Endothelial cell of umbilical vein (primary cell): Measurements from ENCODE around the gene TADA2B.

Experiments used
- CTCF ChIP-seq, 2 donors: IDR thresholded peaks; 1 replicate in 1 of 2; 2 replicates in 1 of 2; pipeline ENCODE4 v1.5.1; 2011; ENCODE audit warnings: low read length in 2 of 2, mild to moderate bottlenecking in 2 of 2, moderate library complexity in 2 of 2, control low read depth in 1 of 2, inconsistent platforms in 1 of 2, low read depth in 1 of 2; ENCODE audit not compliant: insufficient read depth in 1 of 2; ENCODE audit errors: extremely low read depth in 1 of 2
- FOS ChIP-seq: IDR thresholded peaks from 2 replicates; pipeline ENCODE4 v1.6.1; 2011; ENCODE audit warnings: mild to moderate bottlenecking, low read length, moderate library complexity, borderline replicate concordance; ENCODE audit not compliant: insufficient read depth
- GATA2 ChIP-seq: IDR thresholded peaks from 2 replicates; pipeline ENCODE4 v1.7.0; 2011; ENCODE audit warnings: low read depth, mild to moderate bottlenecking, moderate library complexity, mixed read lengths, low read length; ENCODE audit not compliant: insufficient read length, insufficient read depth
- TF ChIP-seq, protein P1 (sequence below): IDR thresholded peaks from 2 replicates; pipeline ENCODE4 v1.6.1; 2011; ENCODE audit not compliant: insufficient read depth, insufficient read length

- TF ChIP-seq CTCF (IDR thresholded peaks at IDR 0.05; ENCODE audit: extremely low read depth in 1 of 2, insufficient read depth in 1 of 2, low read depth in 1 of 2, low read length in 2 of 2), result no peak
- no peak for TF ChIP-seq GATA2
- TF ChIP-seq, protein P1, sequence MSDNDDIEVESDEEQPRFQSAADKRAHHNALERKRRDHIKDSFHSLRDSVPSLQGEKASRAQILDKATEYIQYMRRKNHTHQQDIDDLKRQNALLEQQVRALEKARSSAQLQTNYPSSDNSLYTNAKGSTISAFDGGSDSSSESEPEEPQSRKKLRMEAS, result no peak
- TF ChIP-seq FOS, result no peak
Observed at GRCh38 chr4:7063362-7063761, 20.2 kb downstream of the TADA2B start.
